ENCODE data around the gene ARHGEF7.

Gene ARHGEF7

DNA sequence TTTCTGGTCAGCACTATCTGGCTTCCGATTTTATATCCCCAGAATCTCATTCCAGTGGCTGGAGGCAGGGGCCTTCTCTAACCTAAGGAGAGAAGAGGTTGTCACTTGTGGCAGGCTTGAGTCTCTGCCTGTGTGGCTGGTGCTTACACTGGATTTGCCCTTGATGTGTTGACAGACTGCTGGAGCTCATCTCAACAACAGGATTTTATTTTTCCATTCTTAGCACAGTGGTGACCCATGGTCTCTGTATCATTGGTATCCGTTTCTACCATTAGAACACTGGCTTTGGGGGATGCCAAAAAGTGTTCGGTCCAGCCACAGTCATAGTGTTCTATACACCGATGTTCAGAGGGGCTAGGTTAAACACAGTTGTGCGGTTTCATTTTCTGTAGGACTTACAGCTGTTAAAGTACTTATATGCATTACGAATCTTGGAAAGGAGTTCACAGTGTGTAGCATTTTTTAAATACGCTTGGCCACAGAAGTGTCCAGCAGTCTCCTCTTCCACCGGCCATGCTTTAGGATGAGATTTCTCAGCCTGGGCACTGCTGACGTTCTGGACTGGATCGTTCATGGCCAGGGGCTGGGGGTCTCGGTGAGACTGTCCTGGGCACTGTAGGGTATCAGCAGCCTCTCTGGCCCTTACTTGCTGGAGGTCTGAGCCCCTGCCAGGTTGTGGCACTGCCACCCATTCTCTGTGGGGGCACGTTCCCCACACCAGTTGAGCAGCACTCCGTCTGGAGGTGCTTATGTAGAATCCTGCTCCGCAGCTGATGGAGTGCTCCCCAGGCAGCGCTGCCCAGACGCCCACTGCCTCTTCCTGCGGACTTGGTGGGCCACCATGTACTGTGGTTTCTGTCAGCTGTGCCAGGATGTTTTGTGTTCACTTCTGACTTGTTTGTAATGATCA lies 163.9 kb downstream of the ARHGEF7 start:
- DNase-seq = no peak

DNA sequence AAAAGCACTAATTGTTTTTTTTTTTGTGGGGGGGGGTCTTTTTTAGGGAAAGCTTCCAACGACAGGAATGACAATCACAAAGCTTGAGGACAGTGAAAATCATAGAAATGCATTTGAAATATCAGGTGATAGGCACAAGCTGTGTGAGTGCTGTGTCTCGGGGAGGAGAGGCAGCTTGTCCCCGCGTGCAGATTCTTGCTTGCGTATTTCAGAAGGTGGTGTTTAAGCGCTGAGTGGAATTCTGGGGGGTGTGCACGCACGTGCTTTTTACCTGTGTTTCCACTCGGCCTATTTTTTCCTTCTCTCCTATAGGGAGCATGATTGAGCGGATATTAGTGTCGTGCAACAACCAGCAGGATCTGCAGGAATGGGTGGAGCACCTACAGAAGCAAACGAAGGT lies 165.1 kb downstream of the ARHGEF7 start:
- DNase-seq = no peak

DNA sequence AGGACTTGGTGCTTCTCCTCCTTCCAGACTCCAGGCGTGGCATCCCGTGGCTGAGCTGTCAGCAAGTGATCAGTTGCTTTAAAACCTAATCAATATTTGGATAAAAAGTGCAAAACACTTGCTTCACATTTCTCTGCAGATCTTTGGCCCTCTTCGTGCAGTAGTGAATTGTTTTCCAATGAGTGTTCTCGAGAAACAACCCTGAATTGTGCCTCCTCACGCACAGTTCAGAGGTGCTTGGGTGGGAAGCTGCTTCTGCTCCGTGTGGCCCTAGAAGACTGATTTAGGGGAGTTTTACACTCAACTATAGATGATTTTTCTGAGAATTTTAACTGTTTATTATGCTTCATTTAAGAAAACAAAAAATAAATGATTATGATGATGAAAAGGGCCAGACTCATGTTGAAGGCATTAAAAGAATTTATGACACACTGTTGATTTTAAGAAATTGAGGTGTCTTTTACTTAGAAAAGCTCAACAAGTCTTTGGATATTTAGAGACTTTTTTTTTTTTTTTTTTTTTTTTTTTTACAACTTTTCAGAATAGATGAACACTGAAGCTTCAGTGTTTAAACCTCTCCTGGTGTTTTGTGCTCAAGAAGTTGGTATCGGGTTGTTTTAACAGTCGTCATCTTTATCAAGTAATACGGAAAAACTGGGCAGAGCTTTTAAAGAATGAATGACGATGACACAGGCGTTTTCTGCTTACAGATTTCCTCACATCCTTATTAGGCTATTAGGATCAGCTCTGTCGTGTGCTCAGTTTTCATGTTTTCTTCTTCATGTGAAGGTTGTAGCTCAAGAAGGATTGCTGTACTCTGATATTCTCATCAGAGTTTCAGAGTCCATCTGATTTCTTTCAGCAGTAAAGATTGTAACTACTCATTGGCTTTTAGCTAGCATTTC lies 165.8 kb downstream of the ARHGEF7 start:
- DNase-seq = no peak

DNA sequence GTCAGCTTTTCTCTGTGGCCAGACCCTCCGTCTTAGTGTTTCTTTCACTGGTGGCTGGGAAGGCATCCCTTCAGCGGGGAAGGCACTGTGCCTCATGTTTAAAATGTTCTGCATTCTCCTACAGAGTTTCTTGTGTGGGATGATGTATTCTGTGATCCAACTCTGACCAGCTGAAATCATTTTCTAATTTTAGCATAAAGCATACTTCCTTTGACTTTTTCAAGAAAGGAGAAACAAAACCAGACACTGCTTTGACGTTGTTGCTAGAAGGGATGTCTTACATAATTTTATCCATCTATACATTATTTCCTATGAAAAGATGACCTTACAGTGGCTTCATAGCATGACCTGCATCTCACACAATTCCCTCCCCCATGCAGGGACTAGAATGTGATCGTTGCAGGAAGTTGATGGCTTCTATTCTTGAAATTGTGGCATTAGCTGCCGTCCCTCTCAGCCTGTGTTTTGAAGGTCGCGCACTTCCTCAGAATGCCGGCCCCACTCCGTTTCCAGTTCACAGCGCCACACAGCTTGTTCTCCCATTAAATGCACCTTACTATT lies 166.7 kb downstream of the ARHGEF7 start:
- DNase-seq = peak; percentile 16

DNA sequence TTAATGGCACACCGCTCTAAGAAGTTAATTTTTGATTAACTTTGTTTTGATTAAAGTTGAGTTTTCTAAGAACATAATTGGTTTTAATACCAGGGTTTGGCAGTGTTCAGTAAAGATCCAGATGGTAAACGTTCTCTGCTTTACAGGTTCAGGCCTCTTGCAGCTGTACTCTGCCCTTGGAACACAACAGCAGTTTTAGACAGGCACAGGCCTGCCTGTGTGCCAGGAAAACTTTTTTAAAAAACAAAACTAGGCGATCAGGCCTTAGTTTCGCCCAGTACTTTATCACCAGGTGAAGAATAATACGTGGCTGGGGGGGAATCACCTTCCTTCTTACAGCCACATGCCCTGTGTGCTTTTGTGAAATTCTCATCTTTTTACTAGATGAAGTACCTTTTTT lies 167.3 kb downstream of the ARHGEF7 start:
- DNase-seq = no peak

DNA sequence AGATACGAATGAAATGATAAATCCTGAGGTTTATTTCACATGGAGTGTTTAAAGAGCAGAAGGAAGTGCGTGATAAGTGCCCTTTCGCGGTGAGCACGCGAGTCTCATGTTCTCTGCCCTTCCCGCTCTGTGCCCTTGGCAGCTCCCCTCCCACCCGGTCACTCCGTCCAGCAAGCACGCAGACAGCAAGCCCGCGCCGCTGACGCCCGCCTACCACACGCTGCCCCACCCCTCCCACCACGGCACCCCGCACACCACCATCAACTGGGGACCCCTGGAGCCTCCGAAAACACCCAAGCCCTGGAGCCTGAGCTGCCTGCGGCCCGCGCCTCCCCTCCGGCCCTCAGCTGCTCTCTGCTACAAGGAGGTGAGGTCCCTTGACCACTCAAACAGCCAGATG lies 167.9 kb downstream of the ARHGEF7 start:
- DNase-seq = no peak

DNA sequence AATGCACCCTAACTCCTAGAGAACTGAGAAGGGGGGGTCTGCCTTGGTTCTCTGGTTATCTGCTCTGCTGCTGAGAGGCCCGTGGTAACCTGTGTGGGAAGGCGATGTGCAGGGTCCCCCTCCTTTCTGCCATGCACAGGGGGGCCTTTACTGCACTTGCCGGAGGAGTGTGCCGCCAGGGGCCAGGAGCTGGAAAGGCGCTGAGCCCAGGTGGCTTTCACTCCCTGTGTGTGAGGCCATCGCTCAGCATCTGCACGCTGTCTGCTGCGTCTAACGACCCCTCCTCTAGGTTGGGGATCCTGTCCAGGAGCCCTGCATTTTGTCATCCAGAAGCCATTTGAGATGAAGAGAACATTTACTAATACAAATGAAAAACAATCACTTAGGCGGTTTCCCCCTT lies 168.3 kb downstream of the ARHGEF7 start:
- no peak for DNase-seq

DNA sequence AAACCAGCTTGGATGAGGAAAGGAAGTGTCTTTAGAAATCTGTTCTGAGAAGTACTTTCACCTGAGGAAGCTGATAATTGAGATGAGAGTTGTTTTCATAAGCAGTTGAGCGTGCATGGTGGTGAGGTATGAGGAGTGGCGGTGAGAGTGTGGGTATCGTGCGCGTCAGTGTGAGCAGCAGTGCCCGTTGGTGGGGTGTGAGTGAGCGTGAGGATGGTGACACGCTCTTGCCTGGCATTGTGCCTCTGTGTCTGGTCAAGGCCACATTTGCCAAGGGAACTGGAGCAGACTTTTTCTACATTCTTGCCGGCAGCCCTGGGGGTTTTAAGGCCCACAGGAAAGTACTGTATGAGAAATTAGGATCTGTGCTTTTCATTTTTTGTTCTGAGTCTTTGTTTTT lies 168.9 kb downstream of the ARHGEF7 start:
- DNase-seq = no peak

DNA sequence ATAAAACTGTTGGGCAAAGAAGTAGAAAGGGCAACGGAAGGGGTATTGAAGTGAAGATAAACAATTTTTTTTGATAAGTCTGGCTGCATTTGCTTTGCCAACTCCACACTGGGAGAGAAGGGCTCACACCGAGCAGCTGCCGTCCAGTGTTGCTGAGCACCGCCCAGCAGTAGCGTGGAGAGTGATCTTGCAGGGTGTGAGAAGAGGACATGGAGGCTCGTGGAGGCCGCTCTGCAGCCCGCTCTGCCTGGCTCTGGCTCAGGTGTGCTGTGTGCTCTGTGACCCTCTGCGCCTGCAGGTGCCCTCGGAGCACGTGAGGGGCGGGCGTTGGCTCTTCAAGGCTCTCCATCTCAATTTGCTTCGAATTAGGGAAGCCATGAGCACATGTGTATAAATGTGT lies 169.5 kb downstream of the ARHGEF7 start:
- DNase-seq = no peak

DNA sequence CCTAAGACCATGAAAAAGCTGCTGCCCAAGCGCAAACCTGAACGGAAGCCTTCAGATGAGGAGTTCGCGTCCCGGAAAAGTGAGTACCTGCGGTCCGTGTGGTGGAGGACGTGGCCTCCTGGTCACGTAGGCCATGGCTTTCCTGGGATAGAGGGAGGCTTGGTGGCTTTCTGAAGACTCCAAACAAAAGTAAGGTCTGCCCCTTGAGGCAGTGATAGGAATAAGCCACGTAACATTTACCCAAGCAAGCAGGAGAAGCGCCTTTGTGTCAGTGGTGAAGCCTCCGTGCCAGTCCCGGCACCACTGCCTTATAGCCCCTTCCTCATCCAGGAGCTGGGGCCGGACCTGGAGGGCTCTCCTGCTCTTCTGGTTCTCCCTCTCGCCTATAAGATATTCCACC lies 171.1 kb downstream of the ARHGEF7 start:
- DNase-seq = no peak

DNA sequence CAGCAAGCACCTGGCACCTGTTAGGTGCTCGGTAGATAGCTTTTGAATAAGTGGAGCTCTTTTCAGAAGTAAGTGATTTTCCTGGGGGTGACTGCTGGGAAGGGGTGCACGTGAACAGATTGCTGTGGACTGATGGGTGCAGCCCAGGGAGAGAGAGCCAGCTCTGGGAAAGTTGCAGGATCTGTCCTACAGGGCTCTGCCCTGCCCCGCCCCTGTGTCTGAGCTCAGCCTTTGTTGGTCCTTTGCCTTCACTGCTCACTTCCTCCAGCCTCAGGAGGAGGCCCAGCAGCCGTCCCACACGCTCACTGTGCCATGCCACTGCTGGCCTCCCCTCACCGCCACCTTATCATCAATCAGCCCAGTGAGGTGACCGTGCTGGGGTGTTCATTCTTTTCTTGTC lies 171.6 kb downstream of the ARHGEF7 start:
- DNase-seq = no peak

DNA sequence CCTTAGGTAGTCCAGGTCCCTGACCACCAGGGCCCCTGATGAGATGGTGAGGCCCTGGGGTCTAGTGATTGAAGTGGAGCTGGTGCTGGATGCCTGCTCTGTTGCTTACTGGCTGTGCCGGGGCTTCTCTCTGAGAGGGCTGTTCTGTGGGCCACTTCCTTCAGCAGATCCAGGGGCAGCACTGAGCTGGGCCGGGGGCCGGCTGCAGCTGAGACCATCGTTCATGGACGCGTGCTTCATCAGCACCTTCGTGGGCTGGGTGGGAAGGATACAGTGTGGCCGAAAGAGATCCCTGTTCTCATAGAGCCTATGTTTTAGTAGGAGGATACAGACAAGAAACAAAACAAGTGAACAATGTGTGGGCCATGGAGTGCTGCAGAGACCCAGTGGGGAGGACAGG lies 172.1 kb downstream of the ARHGEF7 start:
- DNase-seq = no peak

DNA sequence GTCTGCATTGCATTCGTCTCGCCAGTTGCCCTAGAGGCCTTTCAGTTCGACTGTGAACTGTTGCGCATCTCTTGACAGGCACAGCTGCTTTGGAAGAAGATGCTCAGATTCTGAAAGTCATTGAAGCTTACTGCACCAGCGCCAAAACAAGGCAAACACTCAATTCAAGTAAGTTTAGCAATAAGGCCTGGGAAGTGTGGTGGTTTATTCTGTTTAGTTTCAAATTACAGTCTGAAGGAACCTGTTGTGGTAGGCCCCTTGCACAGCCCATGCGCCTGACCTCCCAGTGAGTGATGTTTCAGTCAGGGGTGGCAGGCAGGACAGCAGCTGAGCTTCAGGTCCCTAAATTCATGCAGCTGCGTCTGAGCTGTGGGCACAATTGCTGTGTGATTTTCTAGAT lies 173.2 kb downstream of the ARHGEF7 start:
- no peak for DNase-seq

DNA sequence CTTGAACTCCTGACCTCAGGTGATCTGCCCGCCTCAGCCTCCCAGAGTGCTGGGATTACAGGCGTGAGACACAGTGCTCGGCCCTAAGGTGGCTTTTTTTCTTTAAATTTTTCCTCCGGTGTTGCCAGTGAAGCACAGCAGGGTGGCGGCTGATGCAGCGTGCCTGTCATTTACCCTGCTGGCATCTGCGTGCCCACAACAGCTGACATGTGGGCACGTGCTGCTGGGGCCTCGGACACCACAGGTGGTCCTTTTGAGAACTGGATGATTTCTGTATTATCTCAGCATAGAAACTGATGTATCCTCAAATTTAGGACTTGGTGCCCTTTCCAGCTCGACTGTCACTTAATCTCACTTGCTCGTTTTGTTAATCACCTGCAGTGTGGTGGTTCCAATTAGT lies 174.1 kb downstream of the ARHGEF7 start:
- no peak for DNase-seq

DNA sequence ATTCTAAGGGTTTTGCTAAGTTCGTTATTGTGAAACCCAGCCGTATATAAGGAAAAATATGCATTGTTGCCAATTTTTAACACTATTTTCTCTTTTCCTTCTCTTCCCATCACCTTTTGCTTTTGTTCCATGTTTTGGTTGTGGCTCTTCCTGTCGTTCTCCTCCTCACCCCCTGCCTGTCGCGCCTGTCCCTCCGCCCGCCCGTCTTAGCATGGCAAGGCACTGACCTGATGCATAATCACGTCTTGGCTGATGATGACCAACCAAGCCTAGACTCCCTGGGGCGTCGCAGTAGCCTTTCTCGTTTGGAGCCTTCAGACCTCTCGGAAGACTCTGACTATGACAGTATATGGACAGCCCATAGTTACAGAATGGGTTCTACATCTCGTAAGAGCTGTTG lies 176.8 kb downstream of the ARHGEF7 start:
- no peak for DNase-seq

DNA sequence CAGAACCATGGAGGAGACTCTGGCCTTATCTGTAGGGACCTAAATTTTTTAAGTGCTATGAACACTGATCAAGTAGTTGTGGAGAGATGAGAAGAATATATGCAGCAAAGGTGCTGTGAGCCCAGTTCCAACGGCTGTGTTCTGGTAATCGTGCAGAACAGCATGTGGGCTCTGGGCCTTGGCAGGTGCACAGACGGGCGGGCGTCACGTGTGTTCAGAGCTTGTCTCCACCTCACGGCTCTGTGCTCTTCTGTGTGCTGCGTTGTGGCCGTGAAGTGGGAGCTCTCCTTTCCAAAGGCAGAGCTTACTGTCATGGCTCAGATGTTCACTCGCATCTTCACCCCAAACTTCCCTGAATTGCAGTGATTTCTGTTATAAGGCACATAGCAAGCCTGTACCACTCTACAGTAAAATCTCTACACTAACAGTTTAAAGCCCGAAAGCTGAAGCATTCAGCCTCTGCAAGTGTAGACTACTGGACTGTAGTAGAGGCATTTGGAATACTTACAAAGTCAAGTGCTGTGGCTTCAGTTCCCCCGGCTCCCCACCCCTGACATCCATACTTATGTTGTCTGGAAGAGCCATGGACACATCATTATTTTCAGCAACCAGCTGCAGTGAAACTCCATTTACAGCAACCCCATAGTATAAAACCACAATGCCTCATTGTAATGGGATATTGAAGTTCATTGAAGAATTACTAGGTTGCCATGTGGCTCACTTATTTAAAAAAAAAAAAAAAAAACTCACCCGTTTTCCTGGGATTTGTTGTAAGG lies 177.8 kb downstream of the ARHGEF7 start:
- no peak for DNase-seq

DNA sequence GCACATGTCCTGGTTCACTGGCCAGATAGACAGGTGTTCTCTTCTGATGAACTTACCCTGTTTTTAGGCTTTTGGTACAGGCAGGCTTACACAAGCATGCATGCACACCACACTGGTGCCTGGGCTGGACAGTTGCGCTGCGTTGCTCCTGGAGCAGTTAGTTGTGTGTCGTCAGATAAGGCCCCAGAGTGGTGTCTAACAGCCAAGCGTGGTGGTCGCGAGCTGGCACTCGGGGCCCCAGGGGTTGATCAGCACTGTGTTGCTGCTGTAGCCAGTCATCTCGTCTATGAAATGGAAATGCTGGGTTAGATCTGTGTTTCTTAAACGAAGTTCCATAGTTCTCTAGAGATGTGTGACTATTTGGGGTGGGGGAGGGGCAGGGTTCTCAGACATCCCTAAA lies 180.8 kb downstream of the ARHGEF7 start:
- DNase-seq = no peak

DNA sequence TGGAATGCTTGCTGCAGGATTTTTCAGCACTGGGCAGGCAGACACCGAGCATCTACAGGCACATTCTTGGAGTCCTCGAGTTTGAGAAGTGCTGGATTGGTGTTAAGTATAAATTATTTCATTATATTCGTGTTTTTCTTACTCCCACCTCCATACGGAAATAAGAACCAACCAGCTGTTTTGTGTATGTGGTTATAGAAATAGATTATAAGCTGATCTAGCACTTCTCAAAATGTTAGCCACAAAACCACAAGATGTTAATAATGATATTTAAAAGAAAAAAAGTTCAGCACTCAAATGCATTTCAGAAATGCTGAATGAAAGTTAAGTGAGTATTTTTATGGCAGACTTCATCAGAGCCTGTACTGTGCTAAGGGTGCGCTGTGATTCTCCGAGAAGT lies 181.3 kb downstream of the ARHGEF7 start:
- no peak for DNase-seq

DNA sequence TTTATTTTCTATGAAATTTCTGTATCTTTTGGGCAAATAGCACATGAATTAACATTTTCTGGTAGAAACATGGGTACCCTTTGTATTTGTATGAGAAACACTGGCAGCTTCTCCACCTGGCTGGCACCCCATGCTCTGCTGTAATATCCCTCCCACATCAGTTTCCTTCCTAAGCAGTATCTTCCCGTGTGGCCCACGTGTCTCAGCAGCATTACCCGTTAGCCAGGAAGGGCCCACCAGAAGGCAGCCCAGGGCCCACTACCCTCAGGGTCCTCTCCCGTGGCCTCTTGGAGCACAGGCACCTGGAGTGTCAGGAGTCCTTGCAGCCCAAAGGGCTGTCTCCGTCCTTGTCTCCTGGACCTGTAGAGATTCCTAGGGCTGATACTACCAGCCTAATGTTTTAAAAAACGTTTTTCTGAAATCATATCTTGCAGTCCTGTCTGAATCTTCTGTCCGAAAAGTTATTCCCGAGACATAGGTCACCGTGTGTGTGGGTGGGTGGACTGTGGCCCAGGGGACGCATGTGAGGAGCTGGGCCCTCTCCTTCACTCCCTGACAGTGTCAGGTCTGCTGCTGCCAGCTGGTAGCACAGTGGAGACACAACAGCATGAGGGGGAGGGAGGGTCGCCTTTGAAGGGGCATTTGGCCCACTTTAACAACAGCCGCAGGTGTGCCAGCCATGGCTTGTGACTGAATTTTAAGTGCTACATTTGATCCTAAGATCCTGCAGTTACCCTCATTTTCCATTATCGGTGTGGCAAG lies 183.3 kb downstream of the ARHGEF7 start:
- DNase-seq = no peak

DNA sequence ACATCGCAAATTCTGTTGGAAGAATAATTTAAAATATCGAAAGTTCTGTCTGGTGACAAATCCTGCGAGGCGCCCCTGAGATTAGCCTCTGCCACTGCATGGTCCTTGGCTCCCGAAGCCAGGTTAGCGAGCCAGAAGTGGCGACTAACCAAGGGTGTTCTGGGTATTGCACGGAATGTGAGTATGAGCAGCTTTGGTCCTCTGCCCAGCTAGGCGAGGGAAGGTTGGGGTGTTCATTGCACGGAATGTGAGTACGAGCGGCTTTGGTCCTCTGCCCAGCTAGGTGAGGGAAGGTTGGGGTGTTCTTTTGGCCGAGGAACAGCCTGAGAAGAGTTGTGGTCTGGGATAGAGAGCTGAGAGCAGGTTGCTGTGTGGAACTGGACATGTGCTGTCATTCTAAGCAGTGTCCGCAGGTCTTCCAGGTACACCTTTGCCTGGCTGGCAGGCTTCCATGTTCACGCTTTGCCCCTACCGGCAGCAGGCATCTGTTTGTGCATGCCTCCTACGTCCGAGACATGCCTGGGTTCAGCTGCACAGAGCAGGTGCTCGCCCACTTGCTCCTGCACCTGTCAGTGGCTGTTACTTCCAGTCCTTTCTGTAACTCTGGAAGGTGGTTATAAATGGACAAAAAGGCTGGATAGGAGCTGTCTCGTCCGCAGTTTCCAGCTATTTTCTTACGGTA lies 187.1 kb downstream of the ARHGEF7 start:
- DNase-seq = no peak

DNA sequence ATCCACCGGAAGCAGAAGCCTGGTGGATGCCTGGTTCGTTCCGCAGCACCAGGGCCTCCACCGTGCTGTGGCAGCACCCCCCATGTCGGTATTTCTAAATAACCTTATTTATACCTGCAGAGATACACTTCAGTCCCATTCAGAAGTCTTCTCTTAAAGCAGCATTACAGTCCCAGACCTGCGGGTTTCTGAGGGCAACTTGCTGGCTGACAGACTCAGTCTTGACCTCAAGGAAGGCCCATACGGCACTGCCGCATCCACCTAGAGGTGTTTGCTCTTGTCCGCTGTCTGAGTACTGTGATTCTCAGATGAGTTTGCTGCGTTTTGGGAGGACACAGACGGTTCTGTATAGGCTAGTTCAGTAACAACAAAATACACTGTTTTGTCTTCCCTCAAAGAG lies 188.4 kb downstream of the ARHGEF7 start:
- no peak for DNase-seq

Measured in right kidney (tissue), 1 donor.